K562 (cell line): Measurements from ENCODE around the gene CHD3.

Experiments
- ELF1 ChIP-seq: fragments of 200-800 bp; sonication (Bioruptor generic); IDR thresholded peaks from 2 replicates; pipeline ENCODE4 v1.6.1; 2016; ENCODE audit warnings: missing genetic modification characterization, missing compliant biosample characterization
- SNRNP70 ChIP-seq: fragments of 200-400 bp; formaldehyde crosslinking; optimal IDR thresholded peaks from 2 replicates; pipeline ENCODE3; 2017; ENCODE audit warnings: low read depth, low read length
- TAF9B ChIP-seq: fragments of 450-650 bp; IDR thresholded peaks from 2 replicates; pipeline ENCODE4 v1.6.1; 2018; ENCODE audit warnings: mild to moderate bottlenecking; ENCODE audit not compliant: partially characterized antibody
- TF ChIP-seq, protein P1 (sequence below): sonication (generic); formaldehyde crosslinking; IDR thresholded peaks from 2 replicates; pipeline ENCODE4 v1.8.0; 2023; ENCODE audit warnings: missing genetic modification reagents, mild to moderate bottlenecking, borderline replicate concordance
- TF ChIP-seq, protein P2 (sequence below), 3 experiments: IDR thresholded peaks in 2 of 3; conservative IDR thresholded peaks in 1 of 3; 2 replicates each; pipeline ENCODE4 v1.5.1; 2011 to 2012; ENCODE audit warnings: low read length in 3 of 3, mild to moderate bottlenecking in 3 of 3, control low read depth in 2 of 3, improper control_type of control experiment in 1 of 3, inconsistent platforms in 1 of 3, low read depth in 1 of 3, mixed read lengths in 1 of 3, moderate library complexity in 1 of 3; ENCODE audit not compliant: insufficient read depth in 2 of 3
- TF ChIP-seq, protein P3 (sequence below), 2 experiments: fragments of 450-650 bp; conservative IDR thresholded peaks; 2 replicates each; pipeline ENCODE4 v1.6.1; 2017; ENCODE audit warnings: mild to moderate bottlenecking in 2 of 2, moderate library complexity in 2 of 2

DNA sequence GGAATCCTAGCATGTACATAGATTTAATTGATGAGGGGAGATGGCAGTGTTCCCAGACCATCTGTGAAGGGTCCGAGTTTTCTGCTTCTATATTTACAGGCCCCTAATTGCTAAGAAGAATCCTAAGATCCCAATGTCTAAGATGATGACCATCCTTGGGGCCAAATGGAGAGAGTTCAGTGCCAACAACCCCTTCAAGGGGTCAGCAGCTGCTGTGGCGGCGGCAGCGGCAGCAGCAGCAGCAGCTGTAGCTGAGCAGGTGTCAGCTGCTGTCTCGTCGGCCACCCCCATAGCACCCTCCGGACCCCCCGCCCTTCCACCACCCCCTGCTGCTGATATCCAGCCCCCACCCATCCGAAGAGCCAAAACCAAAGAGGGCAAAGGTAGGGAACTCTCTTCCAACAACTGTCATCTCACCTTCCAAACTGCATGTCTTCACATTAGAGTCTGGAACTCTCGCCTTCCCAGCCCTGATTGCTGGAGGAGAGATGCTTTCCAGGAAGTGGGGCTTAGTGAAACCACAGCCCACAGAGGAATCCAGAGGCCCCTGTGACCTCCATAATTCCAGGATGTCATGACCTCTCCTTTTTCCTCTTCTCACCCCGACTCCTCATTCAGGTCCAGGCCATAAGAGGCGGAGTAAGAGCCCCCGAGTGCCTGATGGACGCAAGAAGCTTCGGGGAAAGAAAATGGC, 4.7 kb downstream of the CHD3 start:
- TF ChIP-seq SNRNP70 (no peak), ELF1 (tag) (no peak), TAF9B (no peak)
- TF ChIP-seq, protein P1, sequence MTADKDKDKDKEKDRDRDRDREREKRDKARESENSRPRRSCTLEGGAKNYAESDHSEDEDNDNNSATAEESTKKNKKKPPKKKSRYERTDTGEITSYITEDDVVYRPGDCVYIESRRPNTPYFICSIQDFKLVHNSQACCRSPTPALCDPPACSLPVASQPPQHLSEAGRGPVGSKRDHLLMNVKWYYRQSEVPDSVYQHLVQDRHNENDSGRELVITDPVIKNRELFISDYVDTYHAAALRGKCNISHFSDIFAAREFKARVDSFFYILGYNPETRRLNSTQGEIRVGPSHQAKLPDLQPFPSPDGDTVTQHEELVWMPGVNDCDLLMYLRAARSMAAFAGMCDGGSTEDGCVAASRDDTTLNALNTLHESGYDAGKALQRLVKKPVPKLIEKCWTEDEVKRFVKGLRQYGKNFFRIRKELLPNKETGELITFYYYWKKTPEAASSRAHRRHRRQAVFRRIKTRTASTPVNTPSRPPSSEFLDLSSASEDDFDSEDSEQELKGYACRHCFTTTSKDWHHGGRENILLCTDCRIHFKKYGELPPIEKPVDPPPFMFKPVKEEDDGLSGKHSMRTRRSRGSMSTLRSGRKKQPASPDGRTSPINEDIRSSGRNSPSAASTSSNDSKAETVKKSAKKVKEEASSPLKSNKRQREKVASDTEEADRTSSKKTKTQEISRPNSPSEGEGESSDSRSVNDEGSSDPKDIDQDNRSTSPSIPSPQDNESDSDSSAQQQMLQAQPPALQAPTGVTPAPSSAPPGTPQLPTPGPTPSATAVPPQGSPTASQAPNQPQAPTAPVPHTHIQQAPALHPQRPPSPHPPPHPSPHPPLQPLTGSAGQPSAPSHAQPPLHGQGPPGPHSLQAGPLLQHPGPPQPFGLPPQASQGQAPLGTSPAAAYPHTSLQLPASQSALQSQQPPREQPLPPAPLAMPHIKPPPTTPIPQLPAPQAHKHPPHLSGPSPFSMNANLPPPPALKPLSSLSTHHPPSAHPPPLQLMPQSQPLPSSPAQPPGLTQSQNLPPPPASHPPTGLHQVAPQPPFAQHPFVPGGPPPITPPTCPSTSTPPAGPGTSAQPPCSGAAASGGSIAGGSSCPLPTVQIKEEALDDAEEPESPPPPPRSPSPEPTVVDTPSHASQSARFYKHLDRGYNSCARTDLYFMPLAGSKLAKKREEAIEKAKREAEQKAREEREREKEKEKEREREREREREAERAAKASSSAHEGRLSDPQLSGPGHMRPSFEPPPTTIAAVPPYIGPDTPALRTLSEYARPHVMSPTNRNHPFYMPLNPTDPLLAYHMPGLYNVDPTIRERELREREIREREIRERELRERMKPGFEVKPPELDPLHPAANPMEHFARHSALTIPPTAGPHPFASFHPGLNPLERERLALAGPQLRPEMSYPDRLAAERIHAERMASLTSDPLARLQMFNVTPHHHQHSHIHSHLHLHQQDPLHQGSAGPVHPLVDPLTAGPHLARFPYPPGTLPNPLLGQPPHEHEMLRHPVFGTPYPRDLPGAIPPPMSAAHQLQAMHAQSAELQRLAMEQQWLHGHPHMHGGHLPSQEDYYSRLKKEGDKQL, result no peak
- TF ChIP-seq, protein P2, sequence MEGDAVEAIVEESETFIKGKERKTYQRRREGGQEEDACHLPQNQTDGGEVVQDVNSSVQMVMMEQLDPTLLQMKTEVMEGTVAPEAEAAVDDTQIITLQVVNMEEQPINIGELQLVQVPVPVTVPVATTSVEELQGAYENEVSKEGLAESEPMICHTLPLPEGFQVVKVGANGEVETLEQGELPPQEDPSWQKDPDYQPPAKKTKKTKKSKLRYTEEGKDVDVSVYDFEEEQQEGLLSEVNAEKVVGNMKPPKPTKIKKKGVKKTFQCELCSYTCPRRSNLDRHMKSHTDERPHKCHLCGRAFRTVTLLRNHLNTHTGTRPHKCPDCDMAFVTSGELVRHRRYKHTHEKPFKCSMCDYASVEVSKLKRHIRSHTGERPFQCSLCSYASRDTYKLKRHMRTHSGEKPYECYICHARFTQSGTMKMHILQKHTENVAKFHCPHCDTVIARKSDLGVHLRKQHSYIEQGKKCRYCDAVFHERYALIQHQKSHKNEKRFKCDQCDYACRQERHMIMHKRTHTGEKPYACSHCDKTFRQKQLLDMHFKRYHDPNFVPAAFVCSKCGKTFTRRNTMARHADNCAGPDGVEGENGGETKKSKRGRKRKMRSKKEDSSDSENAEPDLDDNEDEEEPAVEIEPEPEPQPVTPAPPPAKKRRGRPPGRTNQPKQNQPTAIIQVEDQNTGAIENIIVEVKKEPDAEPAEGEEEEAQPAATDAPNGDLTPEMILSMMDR (IDR thresholded peaks at IDR 0.05 in 2 of 3, conservative IDR thresholded peaks at IDR 0.05 in 1 of 3; ENCODE audit: insufficient read depth in 2 of 3, low read depth in 1 of 3, low read length in 3 of 3), result no peak
- TF ChIP-seq, protein P3, sequence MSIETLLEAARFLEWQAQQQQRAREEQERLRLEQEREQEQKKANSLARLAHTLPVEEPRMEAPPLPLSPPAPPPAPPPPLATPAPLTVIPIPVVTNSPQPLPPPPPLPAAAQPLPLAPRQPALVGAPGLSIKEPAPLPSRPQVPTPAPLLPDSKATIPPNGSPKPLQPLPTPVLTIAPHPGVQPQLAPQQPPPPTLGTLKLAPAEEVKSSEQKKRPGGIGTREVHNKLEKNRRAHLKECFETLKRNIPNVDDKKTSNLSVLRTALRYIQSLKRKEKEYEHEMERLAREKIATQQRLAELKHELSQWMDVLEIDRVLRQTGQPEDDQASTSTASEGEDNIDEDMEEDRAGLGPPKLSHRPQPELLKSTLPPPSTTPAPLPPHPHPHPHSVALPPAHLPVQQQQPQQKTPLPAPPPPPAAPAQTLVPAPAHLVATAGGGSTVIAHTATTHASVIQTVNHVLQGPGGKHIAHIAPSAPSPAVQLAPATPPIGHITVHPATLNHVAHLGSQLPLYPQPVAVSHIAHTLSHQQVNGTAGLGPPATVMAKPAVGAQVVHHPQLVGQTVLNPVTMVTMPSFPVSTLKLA (conservative IDR thresholded peaks at IDR 0.05), result no peak
